ENCODE measurements around the gene TCEAL4. TPM values are rescaled to one million over a fixed set of nuclear protein-coding genes. Genes with fewer than 3 reads are reported as not detected.

TCEAL4 gene
- total RNA-seq: 54.2 TPM

GRCh38 chrX:103585411-103586313 lies at the start of gene TCEAL4:
Gene TCEAL4, plus strand, starts transcription at chrX:103585515. Its CDS starts 1,161 bp downstream, at chrX:103586676.
- FAIRE-seq: no peak
- peak; percentile 26 to 36 for DNase-seq (ENCODE audit: low spot score in 2 of 2)

GRCh38 chrX:103536071-103536470 lies 49.2 kb upstream of the TCEAL4 start:
- no peak for FAIRE-seq
- no peak for DNase-seq (ENCODE audit: low spot score in 2 of 2)

DNA sequence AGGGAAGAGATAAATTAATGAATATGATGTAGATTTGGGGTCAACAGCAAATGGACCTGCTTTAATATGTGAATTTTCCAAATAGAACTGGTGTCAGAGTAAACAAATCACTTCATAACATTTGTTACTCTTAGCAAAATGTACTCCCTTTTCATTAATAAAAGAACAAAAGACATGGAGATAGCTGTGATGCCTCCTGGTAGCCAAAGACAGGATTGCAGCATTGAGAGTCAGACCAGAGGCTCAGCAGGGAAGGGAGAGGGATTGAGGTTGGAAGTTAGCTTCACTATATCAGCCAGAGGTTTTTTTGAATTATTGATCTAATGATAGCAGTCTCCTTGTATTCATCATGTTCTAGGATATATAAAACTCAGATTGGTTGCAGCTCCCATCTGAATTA lies 48.6 kb upstream of the TCEAL4 start:
- FAIRE-seq (no peak), DNase-seq (ENCODE audit: low spot score in 2 of 2) (no peak)

DNA sequence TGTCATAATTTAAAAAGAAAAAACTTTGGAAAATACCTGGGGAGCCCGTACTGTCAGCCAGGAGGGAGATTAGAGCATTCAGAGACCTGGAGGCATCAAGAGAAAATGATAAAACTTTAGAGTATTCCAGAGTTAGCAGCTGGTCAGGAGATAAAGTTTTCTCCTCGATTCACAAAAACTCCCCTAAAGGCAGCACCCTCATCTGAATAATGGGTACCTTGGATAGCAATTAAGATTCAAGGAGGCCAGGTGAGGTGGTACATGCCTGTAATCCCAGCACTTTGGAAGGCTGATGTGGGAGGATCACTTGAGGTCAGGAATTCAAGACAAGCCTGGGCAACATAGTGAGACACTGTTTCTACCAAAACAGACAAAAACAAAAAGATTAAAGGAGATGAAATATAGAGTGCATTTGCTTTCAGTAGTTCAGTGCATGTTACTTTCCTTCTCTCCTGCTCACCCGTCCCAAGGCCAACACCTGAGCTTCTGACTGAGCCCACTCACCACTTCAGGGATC lies 47.4 kb upstream of the TCEAL4 start:
- FAIRE-seq (no peak), DNase-seq (ENCODE audit: low spot score in 2 of 2) (no peak)

DNA sequence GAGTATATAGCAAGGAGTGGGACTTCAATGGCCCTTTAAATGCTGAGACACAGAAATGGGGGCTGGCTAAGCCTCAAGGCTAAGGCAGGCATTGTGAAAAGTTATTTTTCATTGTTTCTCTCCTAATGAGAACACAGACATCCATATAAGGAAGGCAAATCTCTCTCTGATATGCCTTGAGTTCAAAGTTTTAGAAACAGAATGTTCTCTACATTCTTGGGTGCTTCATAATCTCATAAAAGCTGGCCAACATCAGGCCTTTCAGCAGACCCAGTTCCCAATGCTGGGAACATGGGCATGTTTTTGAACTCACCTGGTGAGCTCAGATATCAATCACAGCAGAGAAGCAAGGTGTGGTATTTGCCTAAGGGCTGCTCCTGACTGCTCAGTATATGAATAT lies 46.6 kb upstream of the TCEAL4 start:
- FAIRE-seq: no peak

GRCh38 chrX:103539695-103540094 lies 45.6 kb upstream of the TCEAL4 start:
- DNase-seq (ENCODE audit: low spot score in 2 of 2): no peak
- no peak for FAIRE-seq

More for the DNA sequence above, 46.6 kb upstream of the TCEAL4 start:
- no peak for DNase-seq (ENCODE audit: low spot score in 2 of 2)

DNA sequence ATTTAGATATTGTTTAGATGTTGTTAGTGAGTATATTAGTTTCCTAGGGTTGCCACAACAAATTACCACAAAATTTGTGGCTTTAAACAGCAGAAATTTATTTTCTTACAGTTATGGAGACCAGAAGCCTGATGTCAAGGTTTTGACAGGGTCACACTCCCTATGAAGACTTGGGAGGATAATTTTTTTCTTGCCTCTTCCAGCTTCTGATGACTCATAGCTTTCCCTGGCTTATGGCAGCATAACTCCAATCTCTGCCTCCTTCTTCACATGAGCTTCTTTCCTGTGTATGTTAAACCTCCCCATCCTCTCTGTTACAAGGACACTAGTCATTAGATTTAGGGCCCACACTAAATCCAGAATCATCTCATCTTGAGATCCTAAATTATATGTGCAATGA lies 45.2 kb upstream of the TCEAL4 start:
- no peak for FAIRE-seq
- no peak for DNase-seq (ENCODE audit: low spot score in 2 of 2)

- FAIRE-seq (no peak), DNase-seq (ENCODE audit: low spot score in 2 of 2) (no peak)
Observed at GRCh38 chrX:103549916-103550315, 35.4 kb upstream of the TCEAL4 start.

DNA sequence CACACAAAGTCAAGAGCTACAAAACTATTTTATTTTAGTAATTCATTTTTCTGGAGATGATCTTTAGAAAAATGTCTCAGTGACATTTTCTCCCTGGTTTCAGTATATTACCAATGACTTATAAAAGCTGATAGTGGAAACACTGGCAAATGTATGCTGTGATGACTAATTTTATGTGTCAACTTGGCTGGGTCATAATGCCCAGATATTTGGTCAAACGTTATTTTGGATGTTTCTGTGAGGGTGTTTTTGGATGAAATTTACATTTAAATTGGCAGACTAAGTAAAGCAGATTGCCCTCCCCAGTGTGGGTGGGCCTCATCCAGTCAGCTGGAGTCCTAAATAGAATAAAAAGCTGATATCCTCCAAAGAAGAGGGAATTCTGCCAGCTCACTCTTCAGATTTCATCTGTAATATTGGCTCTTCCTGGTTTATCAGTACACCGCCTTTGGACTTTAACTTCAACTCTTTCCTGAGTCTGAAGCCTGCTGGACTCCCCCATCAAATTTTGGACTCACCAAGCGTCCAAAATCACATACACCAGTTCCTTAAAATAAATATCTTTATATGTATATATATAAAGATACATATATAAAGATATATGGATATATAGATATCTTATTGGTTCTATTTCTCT lies 34.8 kb upstream of the TCEAL4 start:
- no peak for DNase-seq (ENCODE audit: low spot score in 2 of 2)
- no peak for FAIRE-seq

DNA sequence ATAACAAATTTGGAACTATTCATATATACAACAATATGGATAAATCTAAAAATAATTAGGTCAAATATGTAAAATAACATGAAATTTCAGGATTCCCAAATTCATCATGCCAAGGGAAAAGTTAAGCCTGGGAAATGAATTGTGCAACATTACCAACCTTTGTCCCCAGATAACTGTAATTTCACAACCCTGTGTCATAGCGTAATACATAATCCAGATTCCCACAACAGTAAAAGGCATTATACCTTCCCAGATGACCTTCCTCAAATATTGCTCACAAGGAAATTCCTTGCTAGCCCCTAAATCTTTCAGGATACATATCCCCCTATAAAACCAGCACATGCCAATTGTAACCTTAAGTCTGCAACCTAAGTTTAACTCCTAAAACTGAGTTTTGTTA lies 33.1 kb upstream of the TCEAL4 start:
- DNase-seq (ENCODE audit: low spot score in 2 of 2) (no peak), FAIRE-seq (no peak)

DNA sequence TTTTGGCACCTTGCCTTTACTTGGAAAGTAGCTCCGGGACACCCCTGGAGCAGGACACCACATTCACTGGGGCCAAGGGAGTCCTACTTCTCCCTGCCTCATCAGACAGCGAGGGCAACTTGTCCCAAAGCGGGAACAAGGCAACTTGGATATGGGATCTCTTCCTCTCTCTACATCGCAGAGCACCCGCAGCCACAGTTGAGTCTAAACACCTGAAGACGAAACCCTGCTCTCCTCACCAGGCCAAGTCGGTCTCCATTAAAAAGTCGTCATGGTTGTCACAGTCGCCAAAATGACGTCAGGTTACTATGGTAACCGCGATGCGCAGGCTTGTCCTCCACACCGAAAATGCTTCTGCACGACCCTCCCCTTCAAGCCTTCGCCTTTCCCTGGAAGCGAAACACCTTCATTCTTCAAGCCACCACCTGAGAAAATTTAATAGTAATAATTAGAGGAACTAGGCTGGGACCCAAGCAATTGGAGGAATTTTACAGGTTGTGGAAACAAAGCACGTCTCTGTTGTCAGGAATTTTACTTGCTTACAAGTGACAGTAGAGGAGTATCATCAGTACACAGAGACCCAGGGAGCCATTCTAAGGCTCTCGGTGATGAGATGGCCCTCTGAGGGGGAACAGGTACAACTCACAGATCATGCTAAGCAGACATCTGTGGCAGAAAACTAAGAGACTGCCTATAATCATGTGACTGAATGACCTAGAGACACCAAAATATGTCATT lies 30.5 kb upstream of the TCEAL4 start:
- FAIRE-seq (no peak), DNase-seq (ENCODE audit: low spot score in 2 of 2) (peak; percentile 5 to 11)

DNA sequence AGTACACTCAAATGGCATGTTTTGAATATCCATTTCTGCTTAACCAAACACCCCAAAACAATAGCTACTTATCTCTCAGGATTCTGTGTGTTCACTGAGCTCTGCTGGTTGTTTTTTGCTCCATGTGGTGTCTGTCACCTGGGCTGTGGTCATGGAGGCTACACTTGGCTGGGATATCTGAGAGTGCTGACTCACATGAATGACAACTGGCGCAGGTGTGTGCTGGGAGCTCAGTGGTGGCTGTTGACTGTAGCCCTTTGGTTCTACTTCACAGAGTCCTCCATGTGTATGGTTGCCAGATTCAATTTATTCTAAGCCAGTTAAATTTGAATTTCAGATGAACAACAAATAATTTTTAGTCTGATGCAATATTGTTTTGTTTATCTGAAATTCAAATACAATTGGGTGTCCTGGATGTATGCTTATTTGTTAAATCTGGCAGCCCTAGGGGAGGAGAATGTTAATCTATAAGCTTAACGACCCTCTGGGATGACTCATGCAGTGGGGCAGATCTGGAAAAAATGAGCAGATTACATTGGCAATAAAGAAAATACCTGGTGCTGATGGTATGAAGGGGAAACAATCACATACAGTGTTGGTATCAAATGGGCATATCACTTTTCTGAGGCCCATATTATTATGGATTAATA lies 28.2 kb upstream of the TCEAL4 start:
- no peak for DNase-seq (ENCODE audit: low spot score in 2 of 2)
- FAIRE-seq: no peak

GRCh38 chrX:103560256-103560655 lies 25.1 kb upstream of the TCEAL4 start:
- DNase-seq (ENCODE audit: low spot score in 2 of 2) (no peak), FAIRE-seq (no peak)

- FAIRE-seq (no peak), DNase-seq (ENCODE audit: low spot score in 2 of 2) (no peak)
Observed at GRCh38 chrX:103562801-103563200, 22.5 kb upstream of the TCEAL4 start.

- DNase-seq (ENCODE audit: low spot score in 2 of 2): no peak
- FAIRE-seq: no peak
Observed at GRCh38 chrX:103565197-103565596, 20.1 kb upstream of the TCEAL4 start.

DNA sequence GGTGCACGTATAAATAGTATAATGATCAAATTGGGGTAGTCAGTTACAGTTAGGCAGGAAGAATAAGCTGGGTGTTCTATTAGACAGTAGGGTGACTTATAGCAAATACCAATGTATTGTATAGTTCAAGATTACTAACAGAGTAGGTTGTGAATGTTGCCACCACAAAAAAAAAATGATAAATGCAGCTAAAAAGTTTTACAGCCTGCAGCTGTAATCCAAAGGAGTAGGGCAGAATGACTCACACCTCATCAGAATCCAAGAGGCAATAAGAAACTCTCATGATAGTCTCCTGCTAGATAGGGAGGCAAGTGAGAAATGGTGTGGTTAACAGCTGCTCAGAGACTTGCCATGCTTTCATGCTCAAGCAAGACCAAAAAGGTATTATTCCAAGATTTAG lies 19.6 kb upstream of the TCEAL4 start:
- FAIRE-seq: no peak
- no peak for DNase-seq (ENCODE audit: low spot score in 2 of 2)

DNA sequence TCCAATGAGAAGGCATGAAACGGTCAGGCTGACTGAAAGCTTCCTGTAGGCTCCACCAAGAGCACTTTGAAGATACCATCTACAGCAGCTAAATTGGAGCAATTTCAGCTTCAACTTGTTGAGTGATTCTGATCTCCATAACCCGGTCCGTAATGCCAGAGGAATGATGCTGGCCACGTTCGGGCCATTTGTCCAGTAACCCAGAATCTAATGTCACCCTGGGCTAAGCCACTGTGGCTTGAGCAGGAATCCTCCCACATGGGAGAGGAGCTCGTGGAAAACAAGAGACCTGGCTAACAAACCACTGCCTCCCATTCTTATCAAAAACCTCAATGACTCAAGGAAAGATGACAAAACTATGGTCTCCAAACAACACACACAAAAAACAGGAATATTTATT lies 14.2 kb upstream of the TCEAL4 start:
- no peak for FAIRE-seq
- DNase-seq (ENCODE audit: low spot score in 2 of 2): no peak

DNA sequence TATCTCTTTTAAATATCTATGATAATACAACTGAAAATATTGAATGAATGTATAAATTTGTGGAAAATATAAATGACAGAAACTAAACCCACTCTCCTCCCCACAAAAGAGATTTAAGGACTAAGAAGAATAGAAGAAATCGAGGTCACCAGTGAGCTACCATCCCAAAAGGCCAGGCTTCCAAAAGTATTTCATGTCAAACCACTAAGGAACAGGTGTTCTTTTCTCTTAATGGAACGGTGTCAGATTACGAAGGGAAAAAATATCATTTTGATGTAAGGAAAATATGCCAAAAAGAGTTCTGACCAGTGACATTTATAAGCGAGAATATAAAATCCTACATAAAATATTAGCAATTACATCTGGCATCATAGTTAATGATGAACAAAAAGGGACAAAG lies 13.6 kb upstream of the TCEAL4 start:
- FAIRE-seq (no peak), DNase-seq (ENCODE audit: low spot score in 2 of 2) (no peak)

GRCh38 chrX:103573202-103573601 lies 12.1 kb upstream of the TCEAL4 start:
- FAIRE-seq: no peak
- DNase-seq (ENCODE audit: low spot score in 2 of 2): no peak

GRCh38 chrX:103584596-103584995 lies 719 bp upstream of the TCEAL4 start:
- FAIRE-seq: no peak
- DNase-seq (ENCODE audit: low spot score in 2 of 2): no peak

DNA sequence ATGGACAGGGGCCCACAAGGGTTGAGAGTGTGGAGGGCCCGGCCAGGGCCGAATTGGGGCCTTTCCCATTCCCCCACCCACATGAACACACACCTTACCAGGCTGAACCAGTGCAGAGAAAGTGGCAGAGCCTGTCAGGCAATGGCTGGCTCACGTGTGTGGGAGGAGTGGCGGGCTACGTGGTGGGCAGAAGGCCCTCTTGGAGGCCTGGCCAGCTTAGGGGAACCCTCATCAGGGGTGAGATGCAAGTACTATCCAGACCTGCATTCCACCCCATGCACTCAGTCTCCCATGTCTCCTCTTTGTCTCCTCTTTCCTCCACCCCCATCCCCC lies 965 bp downstream of the TCEAL4 start:
- DNase-seq (ENCODE audit: low spot score in 2 of 2) (no peak), FAIRE-seq (no peak)

Measured in frontal cortex (tissue), 4 donors.